ENCODE results near the gene FLT1. TPM values are rescaled to one million over a fixed set of nuclear protein-coding genes. Genes with fewer than 3 reads are reported as not detected.

FLT1 gene
- total RNA-seq, 1 experiment from 2014 or later, result not detected

DNA sequence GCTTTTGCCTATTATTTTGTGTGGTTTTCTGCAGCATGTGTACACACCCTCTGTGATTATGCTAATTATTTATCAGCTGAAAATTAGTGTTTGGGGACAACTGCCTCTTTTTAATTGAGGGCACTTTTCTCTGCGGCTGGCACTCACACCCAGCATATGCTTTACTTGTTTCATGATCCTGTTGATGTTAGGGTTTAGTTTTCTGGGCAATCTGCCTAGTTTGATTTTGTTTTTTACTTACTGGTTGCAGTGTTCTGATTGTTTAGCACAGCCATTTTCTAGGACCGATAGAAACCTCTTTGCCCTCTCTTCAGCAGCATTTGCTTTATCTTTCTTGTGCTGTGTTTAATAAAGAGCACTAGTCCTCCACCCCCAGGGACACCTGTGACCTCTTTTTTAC lies 195.0 kb downstream of the FLT1 start:
- intact Hi-C loops (cut with micrococcal nuclease; ENCODE audit: unreplicated experiment), result no loop called here
- H3K36me3 Mint-ChIP-seq (ENCODE audit: insufficient read depth, unreplicated experiment), result peaks cover 9% of the 10 kb centered on the region
- CTCF ChIA-PET, result interaction anchor here (0.6 kb wide), 1 partner anchor 10 kb away, joined by 6 read pairs; no protein-coding TSS in a partner anchor
- no peaks in the 10 kb centered on the region for H3K4me1 Mint-ChIP-seq (ENCODE audit: low read depth, unreplicated experiment)
- no peak overlapping the region for H3K27ac Mint-ChIP-seq (ENCODE audit: unreplicated experiment)
- H3K27me3 Mint-ChIP-seq (ENCODE audit: unreplicated experiment), result no peaks in the 10 kb centered on the region
- TF ChIP-seq CTCF (IDR thresholded peaks at IDR 0.05; ENCODE audit: unreplicated experiment), result no peak
- DNase-seq, result no peak
- BruUV-seq (replicated peaks), result no TSS peak
- H3K9me3 Mint-ChIP-seq (ENCODE audit: low read depth, unreplicated experiment), result no peaks in the 10 kb centered on the region
- H3K4me3 Mint-ChIP-seq (ENCODE audit: low read depth, unreplicated experiment), result no peak overlapping the region

- CTCF ChIA-PET, result no interaction called here
- DNase-seq, result no peak
- H3K4me1 Mint-ChIP-seq (ENCODE audit: low read depth, unreplicated experiment), result no peaks in the 10 kb centered on the region
- no peaks in the 10 kb centered on the region for H3K27me3 Mint-ChIP-seq (ENCODE audit: unreplicated experiment)
- no peak for TF ChIP-seq CTCF (IDR thresholded peaks at IDR 0.05; ENCODE audit: unreplicated experiment)
- intact Hi-C loops (cut with micrococcal nuclease; ENCODE audit: unreplicated experiment), result no loop called here
- BruUV-seq (replicated peaks), result no TSS peak
- H3K4me3 Mint-ChIP-seq (ENCODE audit: low read depth, unreplicated experiment), result no peak overlapping the region
- no peak overlapping the region for H3K27ac Mint-ChIP-seq (ENCODE audit: unreplicated experiment)
- peaks cover 9% of the 10 kb centered on the region for H3K36me3 Mint-ChIP-seq (ENCODE audit: insufficient read depth, unreplicated experiment)
- H3K9me3 Mint-ChIP-seq (ENCODE audit: low read depth, unreplicated experiment), result no peaks in the 10 kb centered on the region
Observed at GRCh38 chr13:28297341-28297740, 197.6 kb downstream of the FLT1 start.

GRCh38 chr13:28286263-28286662 lies 208.7 kb downstream of the FLT1 start:
- no peak for TF ChIP-seq CTCF (IDR thresholded peaks at IDR 0.05; ENCODE audit: unreplicated experiment)
- Mint-ChIP-seq H3K4me1 (ENCODE audit: low read depth, unreplicated experiment) (no peaks in the 10 kb centered on the region), H3K4me3 (ENCODE audit: low read depth, unreplicated experiment) (no peak overlapping the region), H3K36me3 (ENCODE audit: insufficient read depth, unreplicated experiment) (no peaks in the 10 kb centered on the region), H3K27me3 (ENCODE audit: unreplicated experiment) (no peaks in the 10 kb centered on the region), H3K27ac (ENCODE audit: unreplicated experiment) (no peak overlapping the region), H3K9me3 (ENCODE audit: low read depth, unreplicated experiment) (no peaks in the 10 kb centered on the region)
- no peak for DNase-seq
- no TSS peak for BruUV-seq (replicated peaks)
- CTCF ChIA-PET, result no interaction called here
- intact Hi-C loops (cut with micrococcal nuclease; ENCODE audit: unreplicated experiment), result no loop called here

DNA sequence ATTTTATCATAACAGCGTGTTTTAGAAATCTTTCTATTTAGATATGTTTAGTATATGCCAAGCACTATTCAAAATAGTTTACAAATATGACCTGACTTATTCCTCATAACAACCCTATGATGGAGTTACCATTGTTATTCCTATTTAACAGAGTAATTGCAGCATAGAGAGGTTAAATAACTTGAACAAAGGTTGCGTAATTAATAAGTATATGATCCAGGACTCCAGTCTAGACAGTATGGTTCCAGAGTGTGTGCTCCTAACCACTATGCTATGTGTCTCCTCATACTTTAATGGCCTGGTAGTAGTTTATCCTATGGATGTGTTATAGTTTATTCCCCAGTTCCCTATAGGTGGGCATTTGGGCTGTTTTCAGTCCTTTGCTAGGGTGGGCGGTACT lies 211.3 kb downstream of the FLT1 start:
- TF ChIP-seq CTCF (IDR thresholded peaks at IDR 0.05; ENCODE audit: unreplicated experiment), result no peak
- Mint-ChIP-seq H3K27ac (ENCODE audit: unreplicated experiment) (no peak overlapping the region), H3K9me3 (ENCODE audit: low read depth, unreplicated experiment) (no peaks in the 10 kb centered on the region), H3K4me3 (ENCODE audit: low read depth, unreplicated experiment) (no peak overlapping the region), H3K4me1 (ENCODE audit: low read depth, unreplicated experiment) (no peaks in the 10 kb centered on the region), H3K36me3 (ENCODE audit: insufficient read depth, unreplicated experiment) (no peaks in the 10 kb centered on the region), H3K27me3 (ENCODE audit: unreplicated experiment) (no peaks in the 10 kb centered on the region)
- DNase-seq, result no peak
- no TSS peak for BruUV-seq (replicated peaks)
- intact Hi-C loops (cut with micrococcal nuclease; ENCODE audit: unreplicated experiment), result no loop called here
- CTCF ChIA-PET, result no interaction called here

All from Calu3 (cell line).